Vagina (tissue), 2 donors: ENCODE data around the gene TRIM6.

Experiments used
- POLR2A ChIP-seq, 2 donors: fragments of 450-650 bp; IDR thresholded peaks; one replicate each; pipeline ENCODE4 v1.6.1; 2017; ENCODE audit warnings: antibody characterized with exemption in 2 of 2, mild to moderate bottlenecking in 2 of 2, moderate library complexity in 2 of 2
- TF ChIP-seq, protein P1 (sequence below), 3 experiments: fragments of 450-650 bp in 2 of 3; fragments of 200-600 bp in 1 of 3; sonication (generic) in 1 of 3; IDR thresholded peaks; one replicate each; pipeline ENCODE4 v1.5.1; 2017 to 2019; ENCODE audit warnings: antibody characterized with exemption in 3 of 3, mild to moderate bottlenecking in 2 of 3, moderate library complexity in 2 of 3

DNA sequence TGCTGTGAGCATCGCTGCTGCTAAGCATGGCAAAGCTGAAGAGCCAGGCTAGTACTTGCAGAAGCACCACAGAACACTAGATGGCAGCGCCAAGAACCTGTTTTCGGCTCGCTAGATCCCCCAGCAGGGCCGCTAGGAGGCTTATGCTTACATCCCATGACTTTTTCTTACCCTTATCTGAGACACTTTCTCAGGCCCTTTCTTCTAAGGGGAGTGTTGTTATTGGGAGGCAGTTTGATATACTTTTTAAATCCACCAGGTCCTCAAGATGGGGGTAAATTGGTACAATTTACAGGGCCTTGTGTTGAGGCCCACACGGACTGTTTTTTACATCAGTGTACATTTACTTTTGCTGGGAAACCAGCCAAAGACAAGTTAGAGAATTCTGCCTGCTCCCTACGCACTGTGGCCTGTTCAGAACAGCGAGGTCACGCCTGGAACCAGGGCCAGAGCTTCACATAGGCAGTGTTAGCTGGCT lies 4.0 kb downstream of the TRIM6 start:
- TF ChIP-seq, protein P1, sequence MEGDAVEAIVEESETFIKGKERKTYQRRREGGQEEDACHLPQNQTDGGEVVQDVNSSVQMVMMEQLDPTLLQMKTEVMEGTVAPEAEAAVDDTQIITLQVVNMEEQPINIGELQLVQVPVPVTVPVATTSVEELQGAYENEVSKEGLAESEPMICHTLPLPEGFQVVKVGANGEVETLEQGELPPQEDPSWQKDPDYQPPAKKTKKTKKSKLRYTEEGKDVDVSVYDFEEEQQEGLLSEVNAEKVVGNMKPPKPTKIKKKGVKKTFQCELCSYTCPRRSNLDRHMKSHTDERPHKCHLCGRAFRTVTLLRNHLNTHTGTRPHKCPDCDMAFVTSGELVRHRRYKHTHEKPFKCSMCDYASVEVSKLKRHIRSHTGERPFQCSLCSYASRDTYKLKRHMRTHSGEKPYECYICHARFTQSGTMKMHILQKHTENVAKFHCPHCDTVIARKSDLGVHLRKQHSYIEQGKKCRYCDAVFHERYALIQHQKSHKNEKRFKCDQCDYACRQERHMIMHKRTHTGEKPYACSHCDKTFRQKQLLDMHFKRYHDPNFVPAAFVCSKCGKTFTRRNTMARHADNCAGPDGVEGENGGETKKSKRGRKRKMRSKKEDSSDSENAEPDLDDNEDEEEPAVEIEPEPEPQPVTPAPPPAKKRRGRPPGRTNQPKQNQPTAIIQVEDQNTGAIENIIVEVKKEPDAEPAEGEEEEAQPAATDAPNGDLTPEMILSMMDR (IDR thresholded peaks at IDR 0.05): peak in 2 of 3 experiments; percentile 43
- no peak for TF ChIP-seq POLR2A (IDR thresholded peaks at IDR 0.05)
